Measurements from ENCODE around the gene TCERG1L.

- TF ChIP-seq CTCF (IDR thresholded peaks at IDR 0.05; ENCODE audit: insufficient read depth, low read length, poor library complexity, severe bottlenecking) (no peak), EZH2phosphoT487 (conservative IDR thresholded peaks at IDR 0.05; ENCODE audit: low read length) (no peak)
Observed at GRCh38 chr10:131220601-131221171, 90.8 kb downstream of the TCERG1L start.

Data from SU-DHL-6 (cell line).